GM23338 (cell line): ENCODE results near the gene UBE2G1.

ENCODE experiments used
- EZH2 ChIP-seq: fragments of 200-600 bp; sonication (generic); IDR thresholded peaks from one replicate; pipeline ENCODE4 v1.8.0; 2017; ENCODE audit warnings: antibody characterized with exemption, mild to moderate bottlenecking, low read depth; ENCODE audit not compliant: unreplicated experiment
- EZH2phosphoT487 ChIP-seq: fragments of 200-600 bp; sonication (generic); IDR thresholded peaks from one replicate; pipeline ENCODE4 v1.8.1; 2018; ENCODE audit warnings: antibody characterized with exemption; ENCODE audit not compliant: unreplicated experiment
- TF ChIP-seq, protein P1 (sequence below), 2 experiments: fragments of 200-600 bp in 1 of 2; sonication (generic) in 1 of 2; conservative IDR thresholded peaks; 2 replicates each; pipeline versions ENCODE4 v1.5.1 to v1.6.1; 2016 to 2017; ENCODE audit warnings: antibody characterized with exemption in 2 of 2, low read depth in 2 of 2, mild to moderate bottlenecking in 2 of 2, moderate library complexity in 1 of 2

DNA sequence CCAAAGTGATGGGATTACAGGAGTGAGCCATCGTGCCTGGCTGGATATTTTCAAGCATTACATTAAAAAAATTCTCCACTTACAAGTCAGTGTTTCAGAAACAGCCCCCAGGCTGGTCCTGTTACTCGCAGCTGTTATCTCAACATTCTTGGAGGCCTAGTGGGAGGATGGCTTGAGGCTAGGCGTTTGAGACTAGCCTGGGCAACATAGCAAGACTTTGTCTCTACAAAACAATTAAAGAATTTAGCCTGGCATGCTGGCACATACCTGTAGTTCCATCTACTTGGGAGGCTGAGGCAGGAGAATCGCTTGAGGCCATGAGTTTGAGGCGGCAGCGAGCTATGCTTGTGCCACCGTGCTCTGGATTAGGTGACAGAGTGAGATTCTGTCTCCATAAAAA is 40.7 kb upstream of the UBE2G1 start:
- TF ChIP-seq, protein P1, sequence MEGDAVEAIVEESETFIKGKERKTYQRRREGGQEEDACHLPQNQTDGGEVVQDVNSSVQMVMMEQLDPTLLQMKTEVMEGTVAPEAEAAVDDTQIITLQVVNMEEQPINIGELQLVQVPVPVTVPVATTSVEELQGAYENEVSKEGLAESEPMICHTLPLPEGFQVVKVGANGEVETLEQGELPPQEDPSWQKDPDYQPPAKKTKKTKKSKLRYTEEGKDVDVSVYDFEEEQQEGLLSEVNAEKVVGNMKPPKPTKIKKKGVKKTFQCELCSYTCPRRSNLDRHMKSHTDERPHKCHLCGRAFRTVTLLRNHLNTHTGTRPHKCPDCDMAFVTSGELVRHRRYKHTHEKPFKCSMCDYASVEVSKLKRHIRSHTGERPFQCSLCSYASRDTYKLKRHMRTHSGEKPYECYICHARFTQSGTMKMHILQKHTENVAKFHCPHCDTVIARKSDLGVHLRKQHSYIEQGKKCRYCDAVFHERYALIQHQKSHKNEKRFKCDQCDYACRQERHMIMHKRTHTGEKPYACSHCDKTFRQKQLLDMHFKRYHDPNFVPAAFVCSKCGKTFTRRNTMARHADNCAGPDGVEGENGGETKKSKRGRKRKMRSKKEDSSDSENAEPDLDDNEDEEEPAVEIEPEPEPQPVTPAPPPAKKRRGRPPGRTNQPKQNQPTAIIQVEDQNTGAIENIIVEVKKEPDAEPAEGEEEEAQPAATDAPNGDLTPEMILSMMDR (conservative IDR thresholded peaks at IDR 0.05; ENCODE audit: low read depth in 2 of 2), result no peak
- TF ChIP-seq EZH2 (no peak), EZH2phosphoT487 (no peak)
